HG03571 (cell line): ENCODE data around the gene GTF2IRD1.
"Not testable (repeated sequence)": the region's sequence is repeated elsewhere in the genome, so short reads cannot be mapped to it uniquely, and the experiment has no call there.

Experiments
- ATAC-seq: cut with Tn5 transposase; IDR thresholded peaks from one replicate; pipeline ENCODE4 v1.9.1; 2021; ENCODE audit not compliant: unreplicated experiment

The GTF2IRD1 gene

DNA sequence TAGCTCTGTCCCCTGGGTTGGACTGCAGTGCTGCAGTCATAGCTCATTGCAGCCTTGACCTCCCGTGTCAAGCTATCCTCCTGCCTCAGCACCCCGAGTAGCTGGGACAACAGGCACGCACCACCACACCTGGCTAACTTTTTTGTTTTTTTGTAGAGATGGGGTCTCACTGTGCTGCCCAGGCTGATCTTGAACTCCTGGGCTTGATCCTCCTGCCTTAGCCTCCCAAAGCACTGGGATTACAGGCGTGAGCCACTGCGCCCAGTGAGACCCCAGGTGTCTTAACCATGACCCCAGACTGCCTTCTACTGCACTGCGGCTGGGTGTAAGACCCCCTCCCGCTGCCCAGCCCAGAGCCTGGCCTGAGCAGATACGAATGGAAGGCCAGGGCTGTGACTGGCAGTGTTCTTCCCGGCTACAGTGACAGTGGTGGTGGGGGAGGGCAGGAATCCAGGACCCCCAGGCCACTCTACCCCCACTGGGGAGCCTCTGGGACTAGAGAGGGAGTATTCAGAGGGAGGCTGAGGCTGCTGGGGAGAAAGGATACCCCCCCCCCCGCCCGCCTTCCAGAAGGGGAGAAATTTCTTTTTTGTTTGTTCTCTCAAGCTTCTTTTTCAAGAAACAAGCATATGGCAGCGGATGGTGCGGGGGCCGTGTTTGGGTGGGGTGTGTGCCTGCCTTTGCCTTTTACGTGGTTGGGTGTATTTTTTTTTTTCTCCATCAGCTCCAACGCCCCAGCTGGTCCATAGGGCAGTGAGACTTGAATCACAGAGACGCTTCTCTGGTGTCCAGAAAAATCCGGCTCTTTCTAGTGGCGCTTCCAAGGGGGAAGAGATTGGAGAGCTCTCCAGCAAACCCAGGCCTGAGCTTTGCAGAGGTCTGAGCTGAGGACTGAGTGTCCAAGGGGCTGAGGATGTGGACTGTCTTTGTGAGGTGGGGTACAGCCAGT is 36.6 kb downstream of the GTF2IRD1 start:
- ATAC-seq = no peak

GRCh38 chr7:74491490-74491889 is 37.8 kb downstream of the GTF2IRD1 start:
- not testable (repeated sequence) for ATAC-seq

DNA sequence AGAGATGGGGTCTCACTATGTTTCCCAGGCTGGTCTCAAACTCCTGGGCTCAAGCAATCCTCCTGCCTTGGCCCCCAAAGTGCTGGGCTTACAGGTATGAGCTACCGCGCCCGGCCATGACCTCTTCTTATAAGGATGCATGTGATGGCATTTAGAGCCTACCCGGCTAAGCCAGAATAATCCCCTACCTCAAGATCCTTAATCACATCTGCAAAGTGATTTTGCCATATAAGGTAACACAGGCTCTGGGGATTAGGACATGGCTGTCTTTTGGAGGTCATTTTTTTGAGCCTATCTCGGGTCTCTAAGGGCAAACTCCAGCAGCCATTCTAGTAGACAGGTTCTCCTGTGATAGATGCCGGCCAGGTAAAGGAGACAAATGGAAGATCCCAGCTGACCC is 39.6 kb downstream of the GTF2IRD1 start:
- ATAC-seq = no peak

- ATAC-seq = no peak
These were observed 40.4 kb downstream of the GTF2IRD1 start for GRCh38 chr7:74494076-74494548.

GRCh38 chr7:74495112-74496086 is 41.7 kb downstream of the GTF2IRD1 start:
- no peak for ATAC-seq

DNA sequence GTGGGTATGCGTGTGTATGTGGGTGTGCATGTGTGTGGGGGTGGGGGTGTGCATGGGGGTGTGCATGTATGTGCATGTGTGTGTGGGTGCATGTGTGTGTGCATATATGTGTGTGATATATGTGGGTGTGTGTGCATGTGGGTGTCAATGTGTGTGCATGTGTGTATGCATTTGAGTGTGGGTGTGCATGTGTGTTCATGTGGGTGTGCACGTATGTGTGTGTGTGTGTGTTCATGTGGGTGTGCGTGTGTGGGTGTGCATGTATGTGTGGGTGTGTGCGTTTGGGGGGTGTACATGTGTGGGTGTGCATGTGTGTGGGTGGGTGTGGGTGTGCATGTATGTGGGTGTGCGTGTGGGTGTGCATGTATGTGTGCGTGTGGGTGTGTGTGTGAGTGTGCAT is 42.6 kb downstream of the GTF2IRD1 start:
- no peak for ATAC-seq

- ATAC-seq = not testable (repeated sequence)
These were observed 43.1 kb downstream of the GTF2IRD1 start for GRCh38 chr7:74496773-74497172.

DNA sequence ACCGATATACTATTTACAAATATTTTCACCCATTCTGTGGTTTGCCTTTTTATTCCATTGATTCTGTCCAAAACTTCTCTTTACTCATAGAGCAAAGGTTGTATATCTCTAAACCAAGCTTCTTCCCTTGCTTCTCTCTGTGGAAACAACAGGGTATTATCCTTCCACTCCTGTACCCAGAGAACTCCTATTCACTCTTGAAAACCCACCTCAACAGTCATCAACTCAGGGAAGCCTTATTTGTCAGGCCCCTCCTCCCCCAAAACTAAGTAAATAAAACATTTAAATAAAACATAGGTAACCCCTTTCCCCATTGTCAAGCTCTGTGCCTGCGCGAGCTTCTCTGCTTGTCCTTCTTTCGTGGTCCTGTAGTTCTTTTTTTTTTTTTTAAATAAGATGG is 44.6 kb downstream of the GTF2IRD1 start:
- no peak for ATAC-seq

- ATAC-seq = no peak
These were observed 45.5 kb downstream of the GTF2IRD1 start for GRCh38 chr7:74498996-74499834.

DNA sequence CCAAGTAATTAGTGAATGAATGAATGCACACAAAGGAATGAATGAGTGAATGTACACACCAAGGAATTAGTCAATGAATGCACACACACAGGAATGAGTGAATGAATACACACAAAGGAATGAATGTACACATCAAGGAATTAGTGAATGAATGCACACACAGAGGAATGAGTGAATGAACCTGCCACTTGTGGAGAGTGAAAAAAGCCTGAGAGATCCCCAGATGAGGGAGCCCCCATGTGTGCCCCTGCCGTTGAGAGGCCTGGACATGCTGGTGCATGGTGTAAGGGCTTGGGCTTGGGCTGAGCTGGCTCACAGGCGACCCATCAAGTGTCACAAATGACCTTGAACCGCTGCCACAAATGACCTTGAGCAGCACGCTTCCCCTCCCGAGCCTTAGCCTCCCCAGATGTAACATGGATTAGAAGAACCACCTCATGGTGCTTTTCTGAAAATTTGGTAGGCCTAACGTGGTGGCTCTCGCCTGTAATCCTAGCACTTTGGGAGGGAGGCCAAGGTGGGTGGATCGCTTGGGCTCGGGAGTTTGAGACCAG is 46.2 kb downstream of the GTF2IRD1 start:
- no peak for ATAC-seq

GRCh38 chr7:74501298-74501697 is 47.6 kb downstream of the GTF2IRD1 start:
- no peak for ATAC-seq

DNA sequence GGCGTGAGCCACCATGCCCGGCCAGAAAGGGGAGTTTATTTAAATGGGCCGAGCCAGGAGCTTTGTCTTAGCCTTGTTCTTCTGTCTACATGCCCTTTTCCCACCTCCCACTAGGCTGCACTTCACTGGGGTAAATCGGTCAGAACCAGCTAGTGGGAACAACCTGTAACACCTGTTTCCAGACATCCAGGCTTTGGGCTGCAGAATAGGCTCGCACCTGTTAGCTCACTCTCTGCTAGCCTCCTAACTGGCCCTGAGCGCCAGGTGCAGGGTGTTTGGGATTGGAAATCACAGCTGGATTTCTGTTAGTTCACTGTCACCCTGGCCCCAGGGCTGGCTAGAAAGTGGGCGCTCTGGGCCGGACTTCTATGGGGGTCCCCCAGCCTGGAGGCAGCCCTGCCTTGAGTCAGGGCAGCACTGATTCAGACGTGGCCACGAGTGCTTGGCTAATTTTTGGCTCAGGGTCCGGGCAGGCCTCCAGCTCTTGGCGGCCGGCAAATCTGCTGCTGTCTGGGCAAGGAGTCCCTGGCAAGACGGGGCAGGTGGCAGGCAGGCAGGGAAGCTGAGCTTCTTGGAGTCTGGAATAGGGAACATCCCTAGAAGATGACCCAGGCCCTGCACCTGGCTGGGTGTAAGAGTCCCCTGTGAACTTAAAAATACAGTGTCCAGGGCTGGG is 48.6 kb downstream of the GTF2IRD1 start:
- ATAC-seq = no peak

DNA sequence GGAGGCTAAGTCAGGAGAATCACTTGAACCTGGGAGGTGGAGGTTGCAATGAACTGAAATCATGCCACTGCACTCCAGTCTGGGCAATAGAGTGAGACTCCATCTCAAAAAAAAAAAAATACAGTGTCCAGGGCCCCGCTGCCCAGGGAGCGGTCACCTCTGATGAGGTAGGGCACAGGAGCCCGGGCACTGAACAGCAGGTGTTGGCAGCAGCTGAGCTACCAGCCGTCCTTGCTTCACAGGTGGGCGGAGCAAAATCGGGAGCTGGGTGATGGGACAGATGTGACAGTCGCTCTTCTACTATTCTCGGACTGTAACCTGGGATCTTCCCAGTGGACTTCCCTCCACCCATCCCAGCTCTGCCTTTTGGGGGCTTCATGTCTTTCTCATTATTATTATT is 49.4 kb downstream of the GTF2IRD1 start:
- no peak for ATAC-seq

GRCh38 chr7:74503943-74504342 is 50.2 kb downstream of the GTF2IRD1 start:
- ATAC-seq = no peak

DNA sequence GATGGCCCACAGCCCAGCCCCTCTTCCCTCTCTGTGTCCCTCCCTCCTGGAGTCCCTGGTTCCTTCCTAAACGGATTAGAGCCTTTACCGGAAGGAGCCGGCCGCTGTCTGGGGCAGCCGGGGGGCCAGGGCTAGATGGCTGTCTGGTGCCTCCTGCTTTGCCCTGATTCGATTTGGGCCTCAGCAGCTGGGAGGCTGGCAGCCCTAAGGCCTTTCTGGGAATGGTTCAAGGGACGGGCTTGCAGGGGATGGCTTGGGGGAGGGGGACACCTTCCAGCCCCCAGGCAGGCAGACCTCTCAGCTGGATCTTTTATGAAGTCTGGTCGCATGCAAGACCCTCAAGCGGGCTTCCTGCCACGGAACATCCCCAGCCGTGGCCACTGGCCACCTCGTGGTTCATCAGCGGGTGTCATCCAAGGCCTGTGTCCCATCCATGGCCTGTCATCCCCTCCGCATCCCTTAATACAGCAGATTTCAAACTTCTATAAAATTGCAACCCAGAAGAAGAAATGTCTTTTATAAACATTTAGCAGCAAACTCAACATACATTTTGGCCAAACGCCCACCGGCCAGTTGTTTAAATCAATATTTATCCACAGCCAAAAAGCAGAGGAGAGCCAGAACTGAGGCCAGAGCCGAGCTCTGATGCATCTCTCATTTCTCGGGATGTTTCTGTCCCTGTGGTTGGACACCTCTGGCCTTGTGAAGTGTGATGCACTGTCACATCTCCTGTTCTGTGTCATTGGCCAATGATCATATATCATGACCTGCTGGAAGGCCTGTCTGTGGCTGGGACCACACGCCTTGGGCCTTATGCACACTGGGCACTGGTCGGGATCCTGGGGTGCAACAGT is 52.0 kb downstream of the GTF2IRD1 start:
- no peak for ATAC-seq

GRCh38 chr7:74506325-74506724 is 52.6 kb downstream of the GTF2IRD1 start:
- no peak for ATAC-seq

GRCh38 chr7:74507538-74508319 is 54.0 kb downstream of the GTF2IRD1 start:
- ATAC-seq = no peak

DNA sequence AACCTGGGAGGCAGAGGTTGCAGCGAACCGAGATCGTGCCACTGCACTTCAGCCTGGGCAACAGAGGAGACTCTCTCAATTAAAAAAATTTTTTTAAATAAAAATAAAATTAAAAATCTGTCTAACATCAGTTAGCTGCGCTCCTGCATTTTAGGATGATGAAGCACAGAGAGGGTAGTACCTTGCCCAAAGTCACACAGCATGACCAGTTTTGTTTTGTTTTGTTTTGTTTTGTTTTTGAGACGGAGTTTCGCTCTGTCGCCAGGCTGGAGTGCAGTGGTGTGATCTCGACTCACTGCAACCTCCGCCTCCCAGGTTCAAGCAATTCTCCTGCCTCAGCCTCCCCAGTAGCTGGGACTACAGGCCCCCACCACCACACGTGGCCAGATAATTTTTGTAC is 55.7 kb downstream of the GTF2IRD1 start:
- not testable (repeated sequence) for ATAC-seq
